GM21528 (cell line): ENCODE measurements around the gene MYO7B.

Experiments used
- ATAC-seq: cut with Tn5 transposase; IDR thresholded peaks from one replicate; pipeline ENCODE4 v1.9.1; 2021; ENCODE audit warnings: mild to moderate bottlenecking, moderate library complexity; ENCODE audit not compliant: unreplicated experiment, low FRiP score

Gene MYO7B

DNA sequence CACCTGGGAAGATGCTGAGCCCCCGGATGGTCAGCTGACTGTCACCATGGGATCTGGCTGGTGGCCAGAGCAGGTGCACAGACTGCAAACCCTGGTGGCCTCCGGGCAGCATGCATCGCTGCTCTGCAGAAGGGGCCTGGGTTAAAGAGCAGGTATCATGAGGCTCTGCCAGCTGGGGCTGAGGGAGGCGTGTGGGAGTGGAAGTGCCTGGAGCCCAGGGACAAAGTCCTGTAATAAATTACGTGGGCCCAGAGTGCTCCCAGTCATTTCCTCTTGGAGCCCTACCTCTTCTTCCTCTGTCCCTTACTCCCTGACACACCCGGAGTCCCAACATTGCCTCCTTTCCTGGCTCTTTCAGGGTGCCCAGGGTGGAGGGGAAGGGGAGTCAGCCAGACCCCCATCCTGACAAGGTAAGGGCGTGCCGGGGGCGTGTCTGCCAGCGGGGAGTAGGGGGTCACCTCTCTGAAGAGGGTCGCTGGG is at the start of gene MYO7B:
MYO7B (plus strand) TSS at position 262 of the 480 bp plus-strand sequence. CDS start 24,040 bp downstream, outside the sequence.
- ATAC-seq = no peak

GRCh38 chr2:127485694-127486071 is 49.8 kb upstream of the MYO7B start:
- ATAC-seq = no peak

- no peak for ATAC-seq
These were observed 49.0 kb upstream of the MYO7B start for GRCh38 chr2:127486247-127487058.

DNA sequence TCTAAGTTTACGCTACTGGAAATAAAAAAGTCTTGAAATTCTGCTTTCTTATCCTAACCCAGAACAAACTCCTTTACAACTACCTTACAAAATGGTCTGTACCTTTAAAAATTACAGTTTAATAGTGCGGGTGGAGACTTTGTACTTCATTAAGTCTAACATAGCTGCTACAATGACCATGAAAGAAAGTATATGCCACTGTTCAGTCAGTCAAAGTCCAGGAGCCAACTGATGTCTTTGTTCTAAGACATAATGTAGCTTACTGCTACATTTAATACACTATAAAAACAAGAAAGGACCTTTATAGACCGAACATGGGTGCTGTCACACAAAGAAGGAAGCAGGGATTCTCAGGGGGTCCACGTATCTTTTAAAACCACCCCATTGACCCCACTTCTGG is 45.2 kb upstream of the MYO7B start:
- no peak for ATAC-seq

GRCh38 chr2:127498386-127498785 is 37.1 kb upstream of the MYO7B start:
- no peak for ATAC-seq

DNA sequence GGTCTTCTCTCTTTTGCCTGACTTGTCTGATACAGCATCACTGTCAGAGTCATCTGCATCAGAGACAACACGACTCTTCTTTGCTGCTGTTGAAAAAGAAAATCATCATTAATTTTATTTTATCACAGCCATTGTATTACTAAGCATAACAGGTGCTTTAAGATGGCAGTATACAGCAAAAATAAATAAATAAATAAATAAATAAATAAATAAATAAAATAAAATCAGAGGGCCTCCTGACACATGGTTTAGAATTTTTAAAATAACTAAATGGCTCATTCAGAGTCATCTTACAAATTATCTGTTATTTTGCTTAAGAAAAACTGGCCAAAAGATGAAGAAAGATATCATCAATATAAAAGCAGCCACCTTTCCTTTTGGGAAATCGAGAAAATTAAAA is 32.0 kb upstream of the MYO7B start:
- no peak for ATAC-seq

GRCh38 chr2:127504552-127505430 is 30.7 kb upstream of the MYO7B start:
- no peak for ATAC-seq

DNA sequence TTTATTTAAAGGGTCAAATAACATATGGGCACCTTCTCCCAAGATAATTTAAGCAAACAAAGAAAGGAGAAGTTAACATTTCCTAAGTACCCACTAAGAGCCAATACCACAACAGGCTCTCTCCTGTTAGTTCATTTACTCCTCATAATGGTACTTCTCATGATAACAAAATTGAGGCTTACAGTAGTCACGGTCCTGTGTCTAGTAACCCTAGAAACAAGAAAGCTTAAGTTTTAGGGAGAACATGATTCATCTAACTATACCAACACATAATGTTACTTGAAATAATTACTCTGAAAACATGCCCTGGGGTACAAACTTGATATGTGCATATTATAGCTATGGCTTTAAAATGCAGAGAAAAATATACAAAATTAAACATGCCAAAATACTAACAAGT is 29.0 kb upstream of the MYO7B start:
- ATAC-seq = no peak

DNA sequence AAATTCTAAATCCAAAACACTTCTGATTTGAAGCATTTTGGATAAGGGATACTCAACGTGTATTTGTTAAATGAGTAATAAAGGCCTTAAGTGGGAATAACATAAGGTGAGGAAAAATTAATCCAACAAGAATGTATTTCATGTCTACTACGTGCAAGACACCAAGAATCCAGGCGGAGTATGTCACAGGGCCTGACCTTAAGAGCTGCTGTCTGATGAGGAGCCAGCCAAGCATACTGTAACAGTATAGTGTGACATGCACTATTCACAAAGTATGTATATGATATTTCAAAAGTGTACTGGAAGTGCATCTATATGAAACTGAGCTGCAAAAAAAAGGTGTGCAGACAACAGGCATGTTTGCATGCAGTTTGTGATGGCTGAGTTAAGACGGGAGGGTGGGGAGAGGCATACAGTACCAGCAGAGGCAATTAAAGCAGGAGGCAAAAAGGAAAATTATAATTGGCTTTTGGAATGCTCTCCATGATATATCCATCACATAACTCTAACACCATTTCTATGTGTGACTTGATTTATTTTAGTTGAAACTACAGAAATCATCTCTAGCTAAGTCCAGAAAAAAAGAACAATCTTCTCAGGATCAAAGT is 27.4 kb upstream of the MYO7B start:
- ATAC-seq = no peak

- ATAC-seq = no peak
These were observed 26.9 kb upstream of the MYO7B start for GRCh38 chr2:127508631-127509034.

- no peak for ATAC-seq
These were observed 25.4 kb upstream of the MYO7B start for GRCh38 chr2:127510073-127510472.

- no peak for ATAC-seq
These were observed 24.3 kb upstream of the MYO7B start for GRCh38 chr2:127511090-127511695.

DNA sequence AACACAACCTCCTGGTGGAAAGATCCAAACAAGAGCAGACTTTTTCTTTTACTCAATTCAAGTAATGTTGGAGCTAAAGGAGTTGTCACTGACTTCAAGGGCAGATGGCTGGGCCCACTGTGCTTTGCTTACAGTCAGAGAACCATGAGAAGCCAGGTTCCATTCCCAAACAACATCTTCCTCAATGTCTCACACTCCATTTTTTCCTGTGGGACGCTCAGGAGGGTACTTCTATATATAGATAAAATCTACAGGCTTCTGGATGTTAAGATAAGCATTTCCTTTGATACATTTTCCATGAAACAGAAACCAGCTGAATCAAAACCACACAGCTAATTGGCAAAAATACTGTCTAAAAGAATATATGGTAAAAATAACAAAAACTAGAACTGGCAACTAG is 23.6 kb upstream of the MYO7B start:
- no peak for ATAC-seq

DNA sequence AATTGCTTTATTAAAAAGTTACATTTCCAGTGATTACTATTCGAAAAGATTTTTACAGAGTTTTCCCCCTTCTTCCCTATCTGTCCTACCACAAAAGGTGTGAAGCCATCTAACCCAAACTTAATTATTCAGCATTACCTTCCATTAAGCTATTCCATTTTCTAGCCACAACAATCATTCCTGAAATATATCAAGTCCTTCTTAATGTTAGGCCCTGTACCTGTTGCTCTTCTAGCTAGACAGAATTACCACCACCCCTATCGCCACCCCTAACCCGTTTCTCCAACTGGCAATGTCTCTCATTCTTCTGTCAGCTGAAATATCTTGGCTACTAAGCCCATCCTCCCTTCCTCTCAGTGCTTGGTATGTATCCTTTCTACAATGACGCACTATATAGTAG is 23.1 kb upstream of the MYO7B start:
- no peak for ATAC-seq

DNA sequence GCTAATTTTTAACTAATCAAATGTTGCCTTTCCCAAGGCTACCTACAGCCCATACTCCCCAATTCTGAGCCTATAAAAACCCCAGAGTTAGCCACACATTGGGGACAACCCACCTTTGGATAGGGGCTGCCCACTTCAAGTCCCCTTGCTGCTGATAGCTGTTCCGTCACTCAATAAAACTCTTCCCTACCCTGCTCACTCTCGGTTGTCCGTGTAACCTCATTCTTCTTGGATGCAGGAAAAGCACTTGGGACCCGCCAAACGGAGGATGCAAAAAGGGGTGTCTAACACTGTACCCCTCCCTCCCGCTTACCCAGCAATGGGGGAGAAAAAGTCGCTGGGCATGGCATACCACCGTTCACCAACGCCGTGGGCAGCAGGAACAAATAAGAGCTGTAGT is 21.4 kb upstream of the MYO7B start:
- ATAC-seq = no peak

DNA sequence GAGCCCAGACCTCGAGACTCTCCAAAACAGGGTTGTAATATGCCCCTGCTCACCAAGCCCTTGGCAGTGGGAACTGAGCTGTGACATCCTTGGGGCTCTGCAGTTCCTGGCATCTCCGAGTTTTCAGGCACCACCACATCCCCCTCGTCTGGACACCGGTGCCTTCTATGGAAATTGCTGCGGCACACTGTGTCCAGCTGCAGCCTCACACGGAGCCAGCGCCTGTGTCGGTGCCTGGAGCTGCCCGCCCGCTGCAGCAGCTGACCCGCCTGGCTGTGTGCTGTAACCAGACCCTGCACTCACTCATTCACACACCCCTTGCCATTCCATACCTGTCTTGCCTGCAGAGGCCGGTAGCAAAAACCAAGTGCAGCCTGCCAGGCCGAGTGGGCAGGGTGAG is 21.0 kb upstream of the MYO7B start:
- ATAC-seq = no peak

DNA sequence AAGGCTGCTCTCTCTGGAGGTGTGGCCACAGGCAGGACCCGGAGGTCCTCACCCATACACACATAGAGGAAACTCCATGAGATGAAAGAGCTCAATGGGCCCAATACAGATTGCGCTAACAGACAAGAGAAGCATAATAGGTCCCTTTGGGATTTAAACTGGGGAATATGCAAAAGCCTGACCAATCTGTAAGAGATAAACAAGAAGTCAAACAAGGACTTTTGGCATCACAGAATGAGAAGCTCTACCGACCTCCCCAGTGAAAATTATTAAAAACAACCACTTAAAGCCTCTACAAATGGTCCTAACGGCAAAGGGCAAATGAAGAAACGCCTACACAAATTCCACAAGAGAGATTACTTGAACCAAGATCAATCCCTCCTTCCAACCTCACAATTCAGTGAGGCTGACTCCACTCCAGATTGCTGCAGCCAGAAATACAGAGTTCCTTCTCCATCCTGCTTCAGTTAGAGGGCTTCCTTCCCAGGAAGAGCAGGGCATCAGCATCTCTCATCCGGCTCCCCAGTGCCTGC is 20.0 kb upstream of the MYO7B start:
- ATAC-seq = no peak

- ATAC-seq = no peak
These were observed 19.3 kb upstream of the MYO7B start for GRCh38 chr2:127516041-127516762.

DNA sequence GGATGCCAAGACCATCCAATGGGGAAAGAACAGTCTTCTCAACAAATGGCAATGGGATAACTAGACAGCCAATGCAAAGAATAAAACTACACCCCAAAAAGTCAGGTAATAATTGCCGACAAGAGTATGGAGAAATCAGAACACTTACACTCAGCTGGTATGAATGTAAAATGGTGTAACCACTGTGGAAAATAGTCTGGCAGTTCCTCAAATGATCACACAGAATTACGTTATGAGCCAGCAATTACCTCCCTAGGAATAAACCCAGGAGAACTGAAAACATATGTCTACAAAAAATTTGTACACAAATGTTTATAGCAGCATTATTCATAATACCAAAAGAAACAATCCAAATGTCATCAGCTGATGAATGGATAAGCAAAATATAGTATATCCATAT is 18.0 kb upstream of the MYO7B start:
- no peak for ATAC-seq

DNA sequence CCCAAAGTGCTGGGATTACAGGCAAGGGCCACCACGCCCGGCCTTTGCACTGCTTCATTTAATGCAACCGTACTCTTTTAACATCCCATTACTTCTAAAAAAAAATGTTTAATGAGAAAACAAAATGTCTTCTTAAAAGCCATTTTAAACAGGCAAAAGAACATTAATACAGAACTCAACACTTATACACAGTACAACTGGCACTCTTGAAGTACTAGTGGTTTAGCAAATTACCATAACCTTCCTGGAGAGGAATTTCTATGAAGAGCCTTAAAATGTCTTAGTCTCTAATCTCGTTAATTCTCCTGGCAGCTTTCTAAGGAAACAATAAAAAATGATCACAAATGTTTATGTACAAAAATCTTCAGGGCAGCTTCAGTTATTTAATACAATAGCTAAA is 15.1 kb upstream of the MYO7B start:
- ATAC-seq = no peak
